HG03457 (cell line): ENCODE data around the gene RHBG.

ENCODE experiments used
- ATAC-seq: cut with Tn5 transposase; IDR thresholded peaks from one replicate; pipeline ENCODE4 v1.9.1; 2021; ENCODE audit warnings: moderate number of reproducible peaks; ENCODE audit not compliant: unreplicated experiment

The RHBG gene

GRCh38 chr1:156402331-156403020 lies 33.5 kb downstream of the RHBG start:
- ATAC-seq, result no peak

GRCh38 chr1:156405670-156406069 lies 36.7 kb downstream of the RHBG start:
- ATAC-seq, result no peak

- no peak for ATAC-seq
Measured at GRCh38 chr1:156406251-156406650, 37.2 kb downstream of the RHBG start.

- ATAC-seq, result no peak
Measured at GRCh38 chr1:156407344-156407743, 38.3 kb downstream of the RHBG start.

GRCh38 chr1:156407760-156408159 lies 38.7 kb downstream of the RHBG start:
- ATAC-seq, result no peak

GRCh38 chr1:156409439-156409838 lies 40.4 kb downstream of the RHBG start:
- ATAC-seq, result no peak

GRCh38 chr1:156410238-156410637 lies 41.2 kb downstream of the RHBG start:
- no peak for ATAC-seq

GRCh38 chr1:156410740-156411139 lies 41.7 kb downstream of the RHBG start:
- no peak for ATAC-seq

GRCh38 chr1:156412653-156413321 lies 43.8 kb downstream of the RHBG start:
- ATAC-seq, result no peak

GRCh38 chr1:156413391-156414246 lies 44.6 kb downstream of the RHBG start:
- no peak for ATAC-seq

- ATAC-seq, result no peak
Measured at GRCh38 chr1:156414461-156415064, 45.6 kb downstream of the RHBG start.

GRCh38 chr1:156416993-156417392 lies 48.0 kb downstream of the RHBG start:
- ATAC-seq, result no peak

GRCh38 chr1:156417401-156418020 lies 48.5 kb downstream of the RHBG start:
- ATAC-seq, result no peak

GRCh38 chr1:156418416-156419070 lies 49.5 kb downstream of the RHBG start:
- no peak for ATAC-seq

- no peak for ATAC-seq
Measured at GRCh38 chr1:156419854-156420204, 50.8 kb downstream of the RHBG start.

- ATAC-seq, result no peak
Measured at GRCh38 chr1:156420205-156421061, 51.4 kb downstream of the RHBG start.

- peak; percentile 44 for ATAC-seq
Measured at GRCh38 chr1:156421062-156421938, 52.3 kb downstream of the RHBG start.

- ATAC-seq, result no peak
Measured at GRCh38 chr1:156421939-156422601, 53.1 kb downstream of the RHBG start.
